Measurements from ENCODE around the gene TLCD5.

GRCh38 chr11:120284272-120284671, 40.8 kb upstream of the TLCD5 start:
- TF ChIP-seq EZH2 (IDR thresholded peaks at IDR 0.05; ENCODE audit: low read depth), result no peak
- TF ChIP-seq, protein P1, sequence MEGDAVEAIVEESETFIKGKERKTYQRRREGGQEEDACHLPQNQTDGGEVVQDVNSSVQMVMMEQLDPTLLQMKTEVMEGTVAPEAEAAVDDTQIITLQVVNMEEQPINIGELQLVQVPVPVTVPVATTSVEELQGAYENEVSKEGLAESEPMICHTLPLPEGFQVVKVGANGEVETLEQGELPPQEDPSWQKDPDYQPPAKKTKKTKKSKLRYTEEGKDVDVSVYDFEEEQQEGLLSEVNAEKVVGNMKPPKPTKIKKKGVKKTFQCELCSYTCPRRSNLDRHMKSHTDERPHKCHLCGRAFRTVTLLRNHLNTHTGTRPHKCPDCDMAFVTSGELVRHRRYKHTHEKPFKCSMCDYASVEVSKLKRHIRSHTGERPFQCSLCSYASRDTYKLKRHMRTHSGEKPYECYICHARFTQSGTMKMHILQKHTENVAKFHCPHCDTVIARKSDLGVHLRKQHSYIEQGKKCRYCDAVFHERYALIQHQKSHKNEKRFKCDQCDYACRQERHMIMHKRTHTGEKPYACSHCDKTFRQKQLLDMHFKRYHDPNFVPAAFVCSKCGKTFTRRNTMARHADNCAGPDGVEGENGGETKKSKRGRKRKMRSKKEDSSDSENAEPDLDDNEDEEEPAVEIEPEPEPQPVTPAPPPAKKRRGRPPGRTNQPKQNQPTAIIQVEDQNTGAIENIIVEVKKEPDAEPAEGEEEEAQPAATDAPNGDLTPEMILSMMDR (conservative IDR thresholded peaks at IDR 0.05), result no peak
